Neural progenitor cell (in vitro differentiated cells): Measurements from ENCODE around the gene GOLGA8B.

Experiments used
- EZH2 ChIP-seq: fragments of 200-600 bp; sonication (generic); IDR thresholded peaks from 2 replicates; pipeline ENCODE4 v1.6.1; 2017; ENCODE audit warnings: antibody characterized with exemption, mild to moderate bottlenecking, moderate library complexity
- EZH2phosphoT487 ChIP-seq: fragments of 200-600 bp; sonication (generic); IDR thresholded peaks from 2 replicates; pipeline ENCODE4 v1.6.1; 2017; ENCODE audit warnings: antibody characterized with exemption
- TF ChIP-seq, protein P1 (sequence below): fragments of 200-600 bp; sonication (generic); IDR thresholded peaks from 2 replicates; pipeline ENCODE4 v1.5.1; 2017; ENCODE audit warnings: antibody characterized with exemption, mild to moderate bottlenecking

DNA sequence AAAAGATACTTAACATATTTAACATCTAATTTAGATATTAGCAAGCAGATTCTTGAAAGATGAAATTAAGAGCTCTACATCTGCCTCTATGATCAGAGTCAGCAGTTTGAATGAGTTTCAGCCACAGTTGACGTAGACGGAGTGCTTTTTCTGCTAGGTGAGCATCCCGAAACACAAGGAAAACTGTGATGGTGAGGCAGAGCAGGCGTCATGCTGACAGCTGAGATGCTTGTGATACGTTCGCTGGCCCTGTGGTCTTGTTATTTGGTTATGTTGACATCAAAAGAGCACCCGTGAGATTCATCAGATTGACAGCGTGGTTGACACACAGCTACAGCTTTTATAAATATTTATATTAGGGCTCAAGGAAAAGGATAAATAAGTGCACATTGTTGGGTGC lies 19.6 kb upstream of the GOLGA8B start:
- TF ChIP-seq, protein P1, sequence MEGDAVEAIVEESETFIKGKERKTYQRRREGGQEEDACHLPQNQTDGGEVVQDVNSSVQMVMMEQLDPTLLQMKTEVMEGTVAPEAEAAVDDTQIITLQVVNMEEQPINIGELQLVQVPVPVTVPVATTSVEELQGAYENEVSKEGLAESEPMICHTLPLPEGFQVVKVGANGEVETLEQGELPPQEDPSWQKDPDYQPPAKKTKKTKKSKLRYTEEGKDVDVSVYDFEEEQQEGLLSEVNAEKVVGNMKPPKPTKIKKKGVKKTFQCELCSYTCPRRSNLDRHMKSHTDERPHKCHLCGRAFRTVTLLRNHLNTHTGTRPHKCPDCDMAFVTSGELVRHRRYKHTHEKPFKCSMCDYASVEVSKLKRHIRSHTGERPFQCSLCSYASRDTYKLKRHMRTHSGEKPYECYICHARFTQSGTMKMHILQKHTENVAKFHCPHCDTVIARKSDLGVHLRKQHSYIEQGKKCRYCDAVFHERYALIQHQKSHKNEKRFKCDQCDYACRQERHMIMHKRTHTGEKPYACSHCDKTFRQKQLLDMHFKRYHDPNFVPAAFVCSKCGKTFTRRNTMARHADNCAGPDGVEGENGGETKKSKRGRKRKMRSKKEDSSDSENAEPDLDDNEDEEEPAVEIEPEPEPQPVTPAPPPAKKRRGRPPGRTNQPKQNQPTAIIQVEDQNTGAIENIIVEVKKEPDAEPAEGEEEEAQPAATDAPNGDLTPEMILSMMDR = no peak
- TF ChIP-seq EZH2 (no peak), EZH2phosphoT487 (no peak)
